ENCODE results near the gene WIPF1. TPM values are rescaled to one million over a fixed set of nuclear protein-coding genes. Genes with fewer than 3 reads are reported as not detected.
A peak's percentile ranks its signal among the peaks of the same experiment; 100 is the strongest.

The WIPF1 gene
- total RNA-seq, 1 donor from 2014 or later = 21.2 TPM

DNA sequence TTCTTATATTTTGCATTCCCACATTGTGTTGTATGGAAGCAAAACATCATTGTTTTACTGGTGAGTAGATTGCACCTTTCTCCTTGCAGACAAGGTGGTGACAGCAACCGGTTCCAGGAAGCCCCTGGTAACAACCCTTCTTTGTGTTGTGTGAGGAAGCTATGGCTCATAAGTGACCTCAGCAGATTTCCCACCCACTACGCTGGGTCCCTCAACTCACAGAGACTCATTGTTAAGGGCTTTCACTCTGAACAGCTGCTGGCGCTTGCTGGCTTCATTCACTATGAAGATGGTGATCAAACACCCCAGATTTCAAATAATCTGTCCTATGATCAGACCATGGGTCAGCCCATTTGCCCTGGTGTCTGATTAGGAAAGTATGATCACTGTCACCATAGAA is 53.4 kb downstream of the WIPF1 start:
- no peak for DNase-seq (ENCODE audit: low spot score)

DNA sequence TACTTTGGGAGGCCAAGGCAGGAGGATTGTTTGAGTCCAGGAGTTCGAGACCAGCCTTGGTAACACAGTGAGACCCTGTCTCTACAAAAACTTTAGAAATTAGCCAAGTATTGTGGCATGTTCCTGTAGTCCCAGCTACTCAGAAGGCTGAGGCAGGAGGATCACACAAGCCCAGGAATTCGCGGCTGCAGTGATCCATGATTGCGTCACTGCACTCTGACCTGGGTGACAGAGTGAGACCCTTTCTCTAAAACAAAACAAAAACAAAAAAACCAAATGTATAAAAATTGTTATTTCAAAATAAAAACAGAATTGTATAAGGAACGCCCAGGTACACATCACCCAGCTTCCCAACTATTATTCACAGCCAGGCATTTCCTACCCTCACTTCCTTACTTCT is 56.7 kb downstream of the WIPF1 start:
- DNase-seq (ENCODE audit: low spot score) = no peak

DNA sequence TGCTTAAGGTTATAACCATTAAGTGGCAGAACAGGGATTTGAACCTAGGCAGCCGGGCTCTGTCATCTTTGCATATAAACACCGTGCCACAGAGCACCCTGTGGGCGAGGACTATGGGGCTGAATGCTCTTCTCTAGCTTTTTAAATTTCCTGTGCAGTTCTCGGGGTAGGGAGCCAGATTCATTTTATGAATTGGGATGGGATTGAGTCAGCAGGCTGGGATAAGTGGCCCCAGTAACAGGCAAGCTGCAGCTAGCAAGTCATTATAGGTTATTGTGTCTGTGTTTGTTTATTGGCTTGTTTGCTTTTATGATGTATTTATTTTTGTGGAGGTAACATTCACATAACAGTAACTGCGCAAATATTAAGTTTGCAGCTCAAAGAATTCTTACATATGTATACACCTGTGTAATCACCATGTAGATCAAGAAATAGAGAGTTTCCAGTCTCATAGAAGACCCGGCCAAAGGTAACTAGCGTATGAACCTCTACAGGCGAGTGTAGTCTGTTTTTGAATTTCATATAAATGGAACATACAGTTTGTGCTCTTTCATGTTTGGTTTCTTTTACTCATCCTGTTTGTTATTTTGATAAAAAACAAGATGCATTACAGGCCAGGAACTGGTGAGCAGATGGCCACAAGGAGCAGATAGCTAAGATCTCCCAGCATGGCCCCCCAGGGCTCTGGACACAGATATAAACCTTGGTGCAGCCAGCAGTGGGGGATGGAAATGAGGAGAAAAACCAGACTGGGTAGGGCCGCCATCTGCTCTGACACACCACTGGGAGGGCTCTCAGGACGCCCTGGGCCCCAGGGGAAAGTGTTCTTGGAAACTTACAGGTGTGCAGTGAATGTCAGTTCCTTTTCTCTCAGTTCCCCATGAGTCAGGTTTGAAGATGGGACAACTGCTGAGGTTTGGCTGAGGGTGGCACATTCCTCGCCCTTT is 61.6 kb downstream of the WIPF1 start:
- peak; percentile 30 for DNase-seq (ENCODE audit: low spot score)

DNA sequence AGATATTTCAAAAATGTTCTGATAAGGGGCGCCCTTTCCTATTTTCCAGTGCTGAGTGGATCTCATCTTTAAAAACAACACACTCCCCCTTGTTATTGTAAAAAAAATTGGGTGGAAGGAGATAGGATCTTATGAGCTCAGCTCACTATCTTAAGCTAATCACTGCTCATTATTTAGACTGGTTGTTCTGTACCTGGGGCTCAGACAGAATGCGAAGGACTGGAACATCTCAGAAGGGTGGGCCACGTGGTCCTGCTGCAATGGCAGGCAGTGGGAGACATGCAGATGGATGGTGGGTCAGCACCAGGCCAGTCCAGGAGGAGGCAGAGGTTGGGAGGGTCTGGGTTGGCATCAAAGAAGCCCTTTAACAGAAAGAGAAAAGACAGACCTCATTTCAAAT is 62.5 kb downstream of the WIPF1 start:
- peak; percentile 24 for DNase-seq (ENCODE audit: low spot score)

DNA sequence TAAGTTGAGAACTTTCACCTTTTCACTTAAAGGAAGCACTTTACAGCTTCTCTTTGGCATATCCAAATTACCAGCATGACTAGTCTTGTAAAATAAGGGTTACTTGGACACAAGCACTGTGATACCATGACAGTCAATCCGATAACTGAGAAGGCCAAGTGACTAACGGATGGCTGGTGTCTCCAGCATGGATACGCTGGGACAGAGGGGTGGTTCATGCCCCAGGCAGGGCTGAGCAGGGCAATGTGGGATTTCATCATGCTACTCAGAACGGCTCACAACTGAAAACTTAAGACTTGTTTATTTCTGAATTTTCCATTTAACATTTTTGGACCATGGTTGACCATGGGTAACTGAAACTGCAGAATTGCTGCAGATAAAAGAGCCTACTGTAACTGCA is 67.7 kb downstream of the WIPF1 start:
- no peak for DNase-seq (ENCODE audit: low spot score)

DNA sequence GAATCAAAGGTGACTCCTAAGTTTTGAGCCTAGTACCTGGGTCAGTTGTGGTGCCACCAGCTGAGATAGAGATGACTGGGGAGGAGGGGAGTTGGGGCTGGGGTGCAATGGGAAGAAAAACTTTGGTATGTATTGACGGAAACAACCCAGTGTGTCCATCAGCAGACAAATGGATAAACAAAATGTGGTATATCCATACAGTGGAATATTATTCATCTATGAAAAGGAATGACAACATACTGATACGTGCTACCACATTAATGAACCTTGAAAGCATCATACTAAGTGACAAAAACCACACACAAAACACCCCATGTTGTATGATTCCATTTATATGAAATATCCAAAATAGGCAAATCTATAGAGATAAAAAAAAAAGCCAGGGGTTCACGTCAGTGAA is 69.6 kb downstream of the WIPF1 start:
- no peak for DNase-seq (ENCODE audit: low spot score)

DNA sequence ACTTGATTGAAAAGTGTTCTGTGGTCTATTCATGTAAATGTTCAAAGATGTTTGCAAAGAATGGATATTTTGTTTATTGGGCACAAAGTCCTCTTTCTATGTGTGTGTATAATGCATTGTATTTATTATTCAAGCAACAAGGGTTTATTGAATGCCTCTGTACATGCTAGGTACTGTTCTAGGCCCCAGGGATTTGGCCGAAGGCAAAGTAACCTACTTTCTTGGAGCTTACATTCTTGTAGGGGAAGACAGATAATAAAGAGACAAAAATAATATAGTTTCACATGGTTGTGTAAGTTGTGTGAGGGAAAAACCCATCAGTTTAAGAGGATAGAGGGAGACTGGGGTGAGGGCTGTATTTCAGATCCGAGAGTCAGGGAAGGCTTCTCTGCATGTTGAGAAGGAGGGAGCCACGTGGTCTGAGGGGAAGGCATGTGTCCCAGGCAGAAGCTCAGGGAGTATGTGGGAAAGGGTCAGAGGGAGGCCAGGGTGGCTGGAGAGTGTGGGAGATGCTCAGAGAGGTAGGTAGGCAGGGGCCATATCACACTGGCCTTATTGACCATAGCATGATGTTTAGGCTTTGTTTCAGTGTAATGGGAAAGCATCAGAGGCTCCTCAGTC is 70.4 kb downstream of the WIPF1 start:
- DNase-seq (ENCODE audit: low spot score) = no peak

DNA sequence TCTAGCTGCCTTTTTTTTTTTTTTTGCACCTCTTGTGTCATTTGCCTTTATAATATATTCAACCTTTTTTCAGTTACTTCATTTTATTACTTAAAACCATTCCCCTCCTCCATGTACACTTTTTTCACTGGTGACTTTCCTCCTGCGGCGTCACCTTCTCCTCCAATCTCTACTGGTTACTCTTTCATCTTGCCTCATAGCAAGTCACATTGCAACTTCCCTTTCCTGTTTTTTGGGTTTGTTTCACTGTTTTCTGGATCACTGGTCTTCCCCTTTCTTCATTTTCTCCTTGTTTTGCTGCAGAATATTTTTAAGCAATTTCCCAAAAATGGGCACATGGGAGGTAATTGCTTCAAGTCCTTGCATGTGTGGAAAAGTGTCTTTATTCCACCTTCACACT is 73.1 kb downstream of the WIPF1 start:
- no peak for DNase-seq (ENCODE audit: low spot score)

DNA sequence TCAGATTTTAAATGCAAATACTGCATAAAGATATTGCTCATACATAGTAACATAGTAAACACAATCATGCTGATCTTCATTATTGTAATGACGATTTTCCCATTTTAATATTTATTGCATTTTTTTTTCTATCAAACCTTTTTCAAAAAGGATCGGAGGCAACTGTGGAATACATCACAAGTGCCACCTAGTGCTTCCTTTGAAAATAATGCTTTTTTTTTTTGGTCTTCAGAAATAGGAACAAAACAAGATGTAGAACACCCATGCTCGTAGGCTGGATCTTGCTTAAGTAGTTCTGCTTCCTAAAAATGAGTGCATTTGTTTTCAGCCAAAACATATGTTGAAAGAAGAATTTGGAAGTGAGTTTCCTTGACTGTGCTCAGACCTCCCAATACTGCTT is 75.1 kb downstream of the WIPF1 start:
- DNase-seq (ENCODE audit: low spot score) = peak; percentile 25

DNA sequence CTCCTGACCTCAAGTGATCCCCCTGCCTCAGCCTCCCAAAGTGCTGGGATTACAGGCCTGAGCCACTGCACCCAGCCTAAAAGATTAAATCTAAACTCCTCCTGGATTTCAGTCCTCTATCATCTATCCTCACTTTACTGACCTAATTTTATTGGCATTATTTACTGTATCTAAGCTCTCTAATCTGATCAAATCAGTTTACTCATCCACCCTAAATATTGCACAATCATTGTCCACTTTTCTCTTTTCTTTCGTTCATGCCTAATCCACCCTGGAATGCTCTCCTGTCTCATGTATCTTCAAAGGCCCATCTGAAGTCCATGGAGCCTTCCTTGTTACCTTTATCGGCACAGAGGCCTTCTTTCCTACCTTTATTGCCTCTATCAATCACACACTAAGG is 79.2 kb downstream of the WIPF1 start:
- no peak for DNase-seq (ENCODE audit: low spot score)

DNA sequence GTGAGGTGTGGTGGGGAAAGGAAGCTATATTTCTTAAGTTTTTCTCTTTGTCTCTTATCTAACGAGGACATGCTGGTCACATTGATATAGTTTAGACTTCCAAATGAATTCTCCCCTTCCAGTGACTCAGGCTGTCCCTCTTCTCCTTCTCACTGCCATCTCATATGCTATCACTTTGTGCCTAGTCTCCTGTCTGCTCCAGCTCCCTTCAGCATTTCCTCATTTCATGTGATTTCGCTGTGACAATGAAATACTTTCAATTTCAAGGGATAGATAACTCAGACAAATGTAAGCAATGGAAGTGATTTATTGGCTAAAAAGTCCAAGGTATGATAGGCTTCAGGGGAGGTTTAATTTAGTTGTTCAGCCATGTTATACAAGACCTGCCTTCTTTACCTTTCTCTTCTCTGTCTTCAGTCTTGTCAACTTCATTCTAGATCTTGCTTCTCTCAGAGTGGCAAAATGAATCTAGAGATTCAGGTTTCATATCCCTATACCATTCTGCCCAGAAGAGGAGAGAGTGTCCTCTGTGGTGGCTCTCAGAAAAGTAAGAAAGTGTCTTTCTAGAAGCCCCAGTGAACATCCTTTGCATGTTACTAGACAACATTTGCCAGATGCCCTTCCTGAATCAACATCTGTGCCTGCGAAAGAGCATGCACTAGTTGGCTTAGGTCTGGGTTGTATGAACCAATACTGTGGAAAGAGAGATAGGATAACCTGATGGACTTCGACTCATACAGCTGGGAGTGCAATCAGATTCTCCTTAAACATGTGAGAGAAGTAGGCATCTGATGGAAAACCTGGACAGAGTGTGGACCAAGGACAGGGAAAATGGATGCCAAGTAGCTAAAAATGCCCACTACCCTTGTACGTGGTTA is 80.9 kb downstream of the WIPF1 start:
- DNase-seq (ENCODE audit: low spot score) = no peak

DNA sequence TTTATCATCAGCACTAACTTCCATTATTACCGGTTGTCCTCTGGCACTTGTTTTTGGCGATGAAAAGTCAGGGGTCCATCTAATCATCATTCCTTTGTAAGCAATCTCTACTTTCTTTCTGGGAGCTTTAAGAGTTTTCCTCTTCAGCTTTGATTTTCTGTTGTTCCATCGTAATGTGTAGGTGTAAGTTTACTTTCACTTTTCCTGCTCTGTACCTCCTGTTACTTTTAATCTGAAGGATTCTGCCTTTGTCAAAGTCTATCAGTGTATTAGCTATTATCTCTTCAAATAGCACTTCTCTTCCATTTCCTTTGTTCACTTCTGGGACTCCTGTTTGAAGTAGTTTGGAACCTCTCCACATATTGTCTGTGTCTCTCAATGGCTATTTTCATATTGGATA is 85.3 kb downstream of the WIPF1 start:
- no peak for DNase-seq (ENCODE audit: low spot score)

DNA sequence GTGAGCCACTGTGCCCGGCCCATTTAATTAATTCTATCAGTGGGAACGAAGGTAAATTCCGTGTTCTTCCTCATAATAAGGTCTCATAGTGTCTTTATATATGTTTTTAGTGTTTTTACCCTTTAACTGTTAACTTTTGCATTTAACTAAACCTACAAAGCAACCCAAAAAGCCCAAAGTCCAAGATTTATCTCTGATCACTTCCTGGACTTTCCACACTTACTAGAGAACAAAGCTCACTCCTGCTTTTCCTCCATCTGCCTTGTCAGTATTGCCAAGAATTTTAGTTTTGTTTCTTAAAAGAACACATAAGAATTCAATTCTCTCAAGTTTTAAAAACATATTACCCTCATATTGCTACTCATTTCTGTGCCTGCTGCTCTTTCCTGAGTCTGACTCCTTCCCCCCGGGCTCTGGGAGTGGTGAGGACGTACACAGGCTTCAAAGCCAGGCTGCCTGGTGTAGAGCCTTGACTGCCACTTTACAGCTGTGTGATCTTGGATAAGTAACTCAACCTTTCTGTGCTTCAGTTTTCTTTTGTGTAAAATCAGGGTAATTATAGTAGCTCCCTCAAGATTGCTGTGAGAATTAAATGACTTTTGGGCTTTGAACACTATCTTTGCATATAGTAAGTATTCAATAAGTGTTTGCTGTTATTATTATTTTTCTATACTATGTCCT is 85.9 kb downstream of the WIPF1 start:
- no peak for DNase-seq (ENCODE audit: low spot score)

DNA sequence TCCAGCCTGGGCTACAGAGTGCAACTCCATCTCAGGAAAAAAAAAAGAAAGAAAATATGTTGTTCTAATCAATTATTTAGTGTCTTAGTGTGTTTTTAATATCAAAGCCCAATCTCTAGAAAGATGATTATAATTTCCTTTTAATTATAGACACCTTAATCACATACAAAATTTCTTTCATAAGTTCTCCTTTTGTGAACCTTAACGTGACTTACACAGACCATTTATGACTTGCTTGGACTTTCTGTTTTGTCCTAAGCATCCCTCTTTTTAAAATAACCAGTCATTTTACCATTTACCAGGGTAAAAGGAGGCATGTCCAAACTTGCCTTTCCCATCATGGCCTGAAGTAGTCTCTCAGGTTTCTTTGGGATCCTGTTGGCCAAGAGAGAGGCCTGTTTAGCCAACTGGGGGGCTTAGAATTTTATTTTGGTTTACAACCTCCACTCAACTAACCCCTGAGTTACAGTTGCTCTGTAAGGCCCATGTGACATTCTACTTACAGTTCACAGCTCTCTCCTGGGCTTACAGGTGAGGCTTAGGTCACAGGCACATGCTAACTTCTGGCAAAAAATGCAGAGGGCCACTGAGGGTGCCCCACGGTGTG is 86.9 kb downstream of the WIPF1 start:
- no peak for DNase-seq (ENCODE audit: low spot score)

Other genes with a start within 250 kb of the WIPF1 start
- 21.7 TPM for gene SCRN3, start 202.1 kb downstream of the WIPF1 start, total RNA-seq (ENCODE audit: insufficient read depth, low replicate concordance)
- gene GPR155, start 110.8 kb downstream of the WIPF1 start, total RNA-seq (ENCODE audit: insufficient read depth, low replicate concordance) = 9.9 TPM
- 3.9 TPM for gene CHRNA1, start 166.7 kb upstream of the WIPF1 start, total RNA-seq (ENCODE audit: insufficient read depth, low replicate concordance)

Data from umbilical cord (tissue), 2 donors.